HG02938 (cell line): Measurements from ENCODE around the gene RALGAPA1.
"Not testable (repeated sequence)": the region's sequence is repeated elsewhere in the genome, so short reads cannot be mapped to it uniquely, and the experiment has no call there.

ENCODE experiments used
- ATAC-seq: cut with Tn5 transposase; IDR thresholded peaks from one replicate; pipeline ENCODE4 v1.9.1; 2021; ENCODE audit warnings: mild to moderate bottlenecking, moderate library complexity; ENCODE audit not compliant: unreplicated experiment

RALGAPA1 gene

GRCh38 chr14:35704793-35705493, 104.2 kb downstream of the RALGAPA1 start:
- ATAC-seq, result no peak

DNA sequence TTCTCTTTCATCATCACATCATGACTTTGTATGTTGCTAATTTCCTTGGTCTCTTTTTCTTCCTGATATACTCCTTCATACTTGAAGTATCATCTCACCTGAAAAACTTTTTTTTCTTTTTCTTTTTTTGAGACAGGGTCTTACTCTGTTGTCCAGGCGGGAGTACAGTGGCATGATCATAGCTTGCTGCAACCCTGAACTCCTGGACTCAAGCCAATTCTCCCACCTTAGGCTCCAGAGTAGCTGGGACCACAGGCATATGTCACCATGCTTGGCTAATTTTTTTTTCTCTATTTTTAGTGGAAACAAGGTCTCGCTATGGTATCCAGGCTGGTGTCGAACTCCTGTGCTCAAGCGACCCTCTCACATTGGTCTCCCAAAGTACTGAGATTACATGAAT, 107.6 kb downstream of the RALGAPA1 start:
- ATAC-seq, result no peak

DNA sequence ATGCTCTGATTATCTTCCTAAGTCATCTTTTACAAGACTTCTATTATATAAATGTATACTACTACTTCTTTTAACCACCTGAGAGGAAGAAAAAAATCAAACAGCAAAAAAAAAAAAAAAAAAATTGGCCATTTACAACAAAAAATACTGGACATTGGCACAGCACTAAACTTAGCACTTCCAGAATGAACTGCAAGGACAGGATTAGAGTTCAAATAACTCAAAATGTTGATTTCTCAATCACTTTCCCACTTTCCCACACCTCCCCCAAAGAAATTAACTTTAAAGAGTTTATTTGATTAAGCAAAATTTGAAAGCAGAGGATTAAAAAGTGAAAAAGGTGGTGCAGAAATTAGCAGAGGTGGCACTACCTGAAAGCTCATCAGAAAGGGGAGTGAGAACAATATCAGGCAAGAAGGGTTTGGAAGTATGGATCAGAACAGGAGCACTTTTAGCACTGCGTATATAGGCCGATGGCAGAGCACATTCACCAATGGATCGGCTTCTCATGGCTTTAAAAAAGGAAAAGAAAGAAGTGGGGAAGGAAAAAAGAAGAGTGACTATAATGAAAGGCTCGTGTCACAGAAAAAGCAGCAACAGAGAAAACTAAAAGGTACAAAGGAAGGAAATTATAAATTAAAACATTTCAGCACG, 109.2 kb downstream of the RALGAPA1 start:
- ATAC-seq, result no peak

DNA sequence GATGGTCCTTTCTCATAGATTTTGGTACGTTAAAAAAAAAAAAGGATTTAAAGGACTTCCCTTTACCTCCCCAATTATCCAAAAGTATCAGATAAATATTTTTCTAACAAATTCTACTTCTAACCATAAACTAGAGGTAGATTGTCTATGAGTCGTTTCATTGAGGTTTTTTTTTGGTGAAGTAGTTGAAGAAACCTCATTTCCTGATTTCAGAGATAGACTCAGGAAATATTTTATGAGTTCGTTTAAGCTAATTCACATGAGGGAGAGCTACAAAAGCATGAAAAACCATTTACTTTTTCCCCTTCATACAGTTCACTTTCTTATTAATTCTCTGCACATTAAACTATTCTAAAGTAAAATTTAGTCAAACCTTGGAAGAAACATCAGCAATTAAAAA, 112.5 kb downstream of the RALGAPA1 start:
- ATAC-seq, result no peak

GRCh38 chr14:35696119-35696518, 113.0 kb downstream of the RALGAPA1 start:
- no peak for ATAC-seq

DNA sequence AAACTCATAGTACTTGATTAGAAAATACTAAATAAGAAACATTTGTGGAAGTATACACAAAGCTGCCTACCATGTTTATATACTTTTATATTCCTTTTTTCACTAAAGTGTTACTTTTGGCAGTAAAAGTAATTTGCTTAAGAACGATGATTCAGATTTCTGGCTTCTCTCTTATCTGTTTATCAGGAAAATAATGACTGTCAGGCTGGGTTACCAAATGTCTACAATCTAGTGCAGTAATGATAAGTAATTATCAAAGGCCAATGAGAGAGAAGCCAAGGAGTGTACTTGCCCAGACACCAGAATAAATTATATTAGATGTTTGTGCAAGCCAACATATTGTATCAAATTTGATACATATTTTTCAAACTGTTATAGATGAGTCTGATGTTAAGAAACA, 113.4 kb downstream of the RALGAPA1 start:
- ATAC-seq, result no peak

GRCh38 chr14:35695072-35695471, 114.0 kb downstream of the RALGAPA1 start:
- no peak for ATAC-seq

- ATAC-seq, result no peak
Measured at GRCh38 chr14:35689000-35689460, 120.1 kb downstream of the RALGAPA1 start.

DNA sequence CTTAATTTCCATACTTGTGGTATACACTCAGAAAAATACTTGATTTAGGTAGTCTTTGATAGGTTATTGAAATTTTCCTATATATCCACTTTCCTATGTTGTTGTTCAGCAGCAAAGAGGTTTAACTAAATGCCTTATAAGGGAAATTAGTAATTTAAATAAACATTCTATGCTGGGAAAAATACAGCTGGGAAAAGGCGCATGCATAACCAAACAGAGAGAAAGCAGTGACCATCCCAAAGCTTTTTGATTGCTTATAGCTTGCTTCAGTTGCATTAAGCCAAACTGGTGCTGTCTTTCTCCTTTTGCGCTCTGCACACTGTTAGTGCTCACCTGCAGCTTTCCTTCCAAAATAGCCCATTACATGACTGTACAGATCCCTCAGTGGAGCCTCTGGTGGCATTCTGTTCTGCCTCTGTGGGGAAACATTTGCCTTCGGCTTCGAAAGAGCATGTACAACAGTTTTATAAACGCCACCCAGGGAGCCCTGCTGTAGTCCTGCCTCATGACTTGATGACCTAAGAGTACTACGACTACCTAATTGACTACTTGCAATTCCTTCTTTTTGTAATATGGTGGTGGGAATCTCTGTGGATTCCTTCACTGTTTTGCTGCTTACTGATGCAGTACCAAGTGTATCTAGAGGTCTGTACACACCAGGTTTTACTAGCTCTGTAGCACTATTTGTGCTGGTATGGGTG, 120.8 kb downstream of the RALGAPA1 start:
- ATAC-seq, result no peak

DNA sequence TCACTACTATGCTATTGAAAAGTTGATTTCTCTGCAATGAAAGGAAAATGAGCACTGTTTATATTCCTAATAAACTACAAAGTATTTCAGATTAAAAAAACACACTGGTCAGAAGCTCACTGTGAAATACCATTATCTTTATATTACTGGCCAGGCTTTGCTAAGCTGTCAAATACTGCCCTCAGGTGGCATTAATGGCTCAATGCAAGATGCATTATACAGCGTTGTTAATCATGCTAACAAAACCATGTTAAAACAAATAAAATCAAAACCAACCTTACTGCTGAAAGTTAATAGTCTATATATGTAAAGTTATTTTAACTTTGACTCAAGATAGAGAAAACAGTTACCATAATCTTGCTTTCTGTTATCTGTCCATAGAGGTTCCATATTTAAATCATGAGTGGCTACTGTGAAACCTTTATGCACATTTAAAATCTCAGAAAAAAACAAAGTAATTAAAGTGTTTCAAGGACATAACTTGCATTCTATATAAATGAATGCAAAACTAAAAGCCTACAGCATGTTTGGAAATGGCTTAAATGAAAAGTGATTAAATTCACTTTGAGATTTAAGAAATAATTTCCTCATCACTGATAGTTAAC, 121.7 kb downstream of the RALGAPA1 start:
- no peak for ATAC-seq

GRCh38 chr14:35683688-35684087, 125.4 kb downstream of the RALGAPA1 start:
- not testable (repeated sequence) for ATAC-seq

GRCh38 chr14:35682802-35683201, 126.3 kb downstream of the RALGAPA1 start:
- ATAC-seq, result no peak

GRCh38 chr14:35678403-35679028, 130.6 kb downstream of the RALGAPA1 start:
- ATAC-seq, result no peak

- ATAC-seq, result no peak
Measured at GRCh38 chr14:35669782-35670181, 139.3 kb downstream of the RALGAPA1 start.

DNA sequence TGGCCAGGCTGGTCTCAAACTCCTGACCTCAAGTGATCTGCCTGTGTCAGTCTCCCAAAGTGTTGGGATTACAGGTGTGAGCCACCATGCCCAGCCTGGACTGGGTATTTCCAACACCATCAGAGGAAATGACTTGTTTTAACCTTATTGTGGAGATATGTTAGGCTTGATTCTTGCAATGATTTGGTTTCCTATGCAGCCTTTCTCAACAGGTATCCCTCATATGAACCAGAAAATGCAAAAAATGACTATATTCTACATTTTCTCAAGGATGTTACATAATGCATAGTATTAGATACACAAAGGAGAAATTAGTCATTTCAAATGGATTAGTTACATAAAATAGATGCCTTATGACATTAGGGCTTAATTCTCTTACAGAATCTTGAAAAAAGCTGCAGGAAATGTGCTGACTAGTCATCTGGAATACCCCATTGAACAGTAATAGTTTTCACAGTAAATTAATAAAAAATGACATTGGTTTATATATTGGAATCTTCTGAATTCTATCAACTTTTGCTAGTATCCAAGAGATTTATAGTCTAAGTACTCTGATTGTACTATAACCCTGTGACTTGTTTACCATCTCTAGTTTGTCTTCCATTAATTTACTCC, 142.6 kb downstream of the RALGAPA1 start:
- ATAC-seq, result no peak

- ATAC-seq, result no peak
Measured at GRCh38 chr14:35661875-35662274, 147.2 kb downstream of the RALGAPA1 start.

GRCh38 chr14:35653045-35653444, 156.1 kb downstream of the RALGAPA1 start:
- no peak for ATAC-seq

- ATAC-seq, result no peak
Measured at GRCh38 chr14:35643513-35643912, 165.6 kb downstream of the RALGAPA1 start.

DNA sequence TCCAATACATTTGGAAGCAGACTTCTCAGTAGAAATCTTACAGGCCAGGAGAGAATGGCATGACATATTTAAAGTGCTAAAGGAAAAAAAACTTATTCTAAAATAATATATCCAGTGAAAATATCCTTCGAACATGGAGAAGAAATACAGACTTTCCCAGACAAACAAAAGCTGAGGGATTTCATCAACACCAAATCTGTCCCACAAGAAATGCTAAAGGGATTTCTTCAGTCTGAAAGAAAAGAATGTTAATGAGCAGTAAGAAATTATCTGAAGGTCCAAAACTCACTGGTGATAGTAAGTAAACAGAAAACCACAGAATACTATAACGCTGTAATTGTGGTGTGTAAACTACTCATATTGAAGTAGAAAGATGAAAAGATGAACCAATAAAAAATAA, 171.2 kb downstream of the RALGAPA1 start:
- no peak for ATAC-seq

- no peak for ATAC-seq
Measured at GRCh38 chr14:35637269-35637668, 171.8 kb downstream of the RALGAPA1 start.

DNA sequence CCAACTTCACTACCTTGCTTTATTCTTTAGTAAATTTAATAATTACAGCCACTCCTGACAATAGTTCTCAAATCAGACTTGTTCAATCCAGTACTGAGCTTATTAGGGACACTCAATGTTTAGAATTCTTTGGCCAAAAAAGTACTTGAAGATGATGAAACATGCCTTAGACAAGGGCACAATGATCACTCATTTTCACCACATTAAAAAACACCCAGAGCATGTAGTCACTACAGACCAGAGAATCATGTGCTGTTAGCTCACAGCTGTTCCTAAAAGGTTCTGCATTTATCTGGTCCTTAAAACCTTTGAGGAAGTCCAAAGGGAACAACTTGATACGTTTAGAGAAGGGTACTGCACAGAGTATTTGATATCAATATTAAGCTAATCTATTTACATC, 176.4 kb downstream of the RALGAPA1 start:
- ATAC-seq, result no peak
